ENCODE measurements around the gene ACOT7.
"Not testable (repeated sequence)": the region's sequence is repeated elsewhere in the genome, so short reads cannot be mapped to it uniquely, and the experiment has no call there.

Gene ACOT7

DNA sequence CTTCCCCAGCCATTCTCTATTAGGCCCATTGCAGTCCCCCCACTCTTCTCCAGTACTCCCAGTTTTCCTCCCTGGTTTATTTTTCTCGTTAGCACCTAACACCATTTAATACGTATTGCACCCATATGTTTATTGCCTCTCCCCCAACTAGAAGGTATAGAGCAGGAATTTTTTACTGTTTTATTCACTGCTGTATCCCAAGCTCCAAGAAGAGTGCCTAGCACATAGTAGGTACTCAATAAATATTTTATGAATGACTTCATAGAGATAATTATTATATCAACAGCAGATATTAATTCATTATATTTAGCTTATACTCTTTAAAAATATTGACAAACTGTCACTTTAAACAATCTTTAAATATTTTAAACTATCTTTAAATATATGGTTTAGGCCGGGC lies 5.7 kb upstream of the ACOT7 start:
- DNase-seq (ENCODE audit: low spot score) = no peak

DNA sequence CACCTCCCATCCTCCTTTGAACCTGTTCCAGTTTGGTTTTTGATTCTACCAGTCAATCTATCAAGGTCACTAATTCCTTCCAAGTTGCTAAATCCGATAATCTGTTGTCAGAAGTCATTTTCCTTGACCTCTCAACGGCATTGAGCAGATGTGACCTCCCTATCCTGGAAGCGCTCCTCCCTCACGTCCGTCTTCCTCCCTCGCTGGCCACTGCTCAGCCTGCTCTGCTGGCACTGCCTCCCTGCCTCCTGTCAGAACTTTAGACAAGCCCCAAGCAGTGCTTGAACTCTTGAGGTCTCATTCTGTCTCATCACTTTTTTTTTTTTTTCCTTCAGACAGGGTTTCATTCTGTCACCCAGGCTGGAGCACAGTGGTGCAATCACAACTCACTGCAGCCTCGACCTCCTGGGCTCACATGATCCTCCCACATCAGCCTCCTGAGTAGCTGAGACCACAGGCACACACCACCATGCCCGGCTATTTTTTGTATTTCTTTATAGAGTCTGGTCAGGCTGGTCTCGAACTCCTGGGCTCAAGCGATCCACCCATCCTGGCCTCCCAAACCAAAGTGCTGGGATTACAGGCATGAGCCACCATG lies 4.4 kb upstream of the ACOT7 start:
- no peak for DNase-seq (ENCODE audit: low spot score)

DNA sequence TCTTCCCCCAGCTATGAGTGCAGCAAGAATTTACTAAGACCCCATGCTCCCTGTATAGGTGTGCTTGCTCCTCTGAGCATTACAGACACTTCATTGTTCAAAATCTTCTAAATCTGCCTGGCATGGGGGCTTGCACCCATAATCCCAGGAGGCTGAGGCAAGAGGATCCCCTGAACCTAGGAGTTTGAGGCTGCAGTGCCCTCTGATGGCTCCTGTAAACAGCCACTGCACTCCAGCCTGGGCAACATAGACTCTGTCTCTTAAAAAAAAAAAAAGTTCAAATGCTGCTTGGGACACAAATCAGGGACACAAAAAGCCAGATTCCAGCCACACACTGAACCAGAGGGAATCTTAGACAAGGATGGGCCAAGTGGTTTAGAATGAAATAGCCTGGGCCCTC lies 3.4 kb upstream of the ACOT7 start:
- no peak for DNase-seq (ENCODE audit: low spot score)

DNA sequence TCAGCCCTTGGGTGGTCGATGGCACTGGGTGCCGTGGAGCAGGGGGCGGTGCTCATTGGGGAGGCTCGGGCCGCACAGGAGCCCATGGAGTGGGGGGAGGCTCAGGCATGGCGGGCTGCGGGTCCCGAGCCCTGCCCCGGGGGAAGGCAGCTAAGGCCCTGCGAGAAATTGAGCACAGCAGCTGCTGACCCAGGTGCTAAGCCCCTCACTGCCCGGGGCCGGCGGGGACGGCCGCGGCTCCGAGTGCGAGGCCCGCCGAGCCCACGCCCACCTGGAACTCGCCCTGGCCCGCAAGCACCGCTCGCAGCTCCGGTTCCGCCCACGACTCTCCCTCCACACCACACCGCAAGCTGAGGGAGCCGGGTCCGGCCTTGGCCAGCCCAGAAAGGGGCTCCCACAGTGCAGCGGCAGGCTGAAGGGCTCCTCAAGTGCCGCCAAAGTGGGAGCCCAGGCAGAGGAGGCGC lies 2.2 kb upstream of the ACOT7 start:
- DNase-seq (ENCODE audit: low spot score) = not testable (repeated sequence)

DNA sequence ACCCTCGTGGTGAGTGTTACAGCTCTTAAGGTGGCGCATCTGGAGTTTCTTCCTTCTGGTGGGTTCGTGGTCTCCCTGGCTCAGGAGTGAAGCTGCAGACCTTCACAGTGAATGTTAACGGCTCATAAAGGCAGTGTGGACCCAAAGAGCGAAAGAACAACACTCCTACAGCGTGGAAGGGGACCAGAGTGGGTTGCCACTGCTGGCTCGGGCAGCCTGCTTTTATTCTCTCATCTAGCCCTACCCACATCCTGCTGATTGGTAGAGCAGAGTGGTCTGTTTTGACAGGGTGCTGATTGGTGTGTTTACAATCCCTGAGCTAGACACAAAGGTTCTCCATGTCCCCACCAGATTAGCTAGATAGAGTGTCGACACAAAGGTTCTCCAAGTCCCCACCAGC lies 1.6 kb upstream of the ACOT7 start:
- DNase-seq (ENCODE audit: low spot score) = not testable (repeated sequence)

DNA sequence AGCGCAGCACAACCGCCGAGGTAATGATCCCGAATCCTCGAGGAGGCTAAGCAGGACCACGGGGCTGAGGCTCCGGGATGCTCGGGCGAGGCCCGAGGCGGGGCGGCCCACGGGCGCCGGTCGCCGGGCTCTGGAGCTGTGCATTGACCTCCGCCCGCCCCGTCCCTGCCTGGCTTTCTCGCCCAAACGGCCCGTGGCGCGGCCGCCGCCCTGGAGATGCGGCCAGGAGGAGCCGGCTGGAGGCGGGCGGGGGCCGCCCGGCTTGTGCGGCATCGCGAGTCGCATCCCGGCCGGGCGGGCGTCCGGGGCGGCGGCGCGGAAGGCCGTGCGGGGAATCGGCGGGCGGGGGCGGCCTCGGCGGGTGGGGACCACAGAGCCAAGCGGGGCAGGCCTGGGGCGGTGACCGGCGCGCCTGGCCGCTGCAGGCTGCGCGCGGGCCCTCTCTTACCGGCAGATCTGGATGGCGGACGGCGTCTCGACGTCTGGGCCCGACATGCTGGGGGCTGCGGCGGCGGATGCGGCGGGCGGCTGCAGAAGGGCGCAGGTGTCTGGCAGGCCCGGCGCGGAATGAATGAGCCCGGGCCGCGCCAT lies 663 bp downstream of the ACOT7 start:
- no peak for DNase-seq (ENCODE audit: low spot score)

DNA sequence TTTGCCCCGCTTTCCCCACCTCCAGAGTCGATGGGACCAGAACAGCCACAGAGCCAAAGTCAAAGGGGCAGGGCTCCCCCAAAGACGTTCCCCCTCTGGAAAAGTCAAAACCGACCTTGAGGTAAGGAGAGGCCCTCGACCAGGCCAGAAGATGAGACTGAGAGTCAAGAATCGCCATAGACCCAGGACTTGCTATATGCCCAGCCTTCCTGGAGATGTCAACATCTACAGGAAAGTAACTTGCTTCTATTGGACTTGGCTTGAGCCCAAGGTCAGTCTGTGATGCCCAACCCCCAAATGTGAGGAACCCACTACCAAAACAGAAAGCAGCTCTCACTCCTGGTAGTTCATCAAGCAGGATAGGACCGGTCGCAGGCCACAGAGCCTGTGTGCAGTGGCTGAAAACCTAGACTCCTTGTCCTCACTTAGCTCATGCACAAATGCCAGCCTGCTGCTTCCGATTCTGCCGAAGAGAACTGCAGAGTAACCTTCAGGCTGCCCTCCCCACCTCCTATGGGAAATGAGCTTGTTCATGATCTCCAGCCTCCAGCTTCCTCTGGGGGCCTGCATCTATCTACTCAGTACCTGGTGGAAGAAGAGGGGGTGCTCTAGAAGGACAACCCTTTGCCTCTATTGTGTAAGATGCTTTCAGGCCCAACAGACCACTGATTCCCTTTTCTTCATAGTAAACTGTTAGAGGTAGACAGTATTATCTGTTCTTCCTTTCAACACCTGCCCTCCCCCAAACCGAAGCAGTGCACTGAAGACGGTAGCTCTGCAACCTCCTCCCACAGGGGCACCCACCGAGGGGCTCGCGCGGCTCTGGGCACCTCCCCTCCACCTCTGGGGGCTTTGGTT lies 1.4 kb downstream of the ACOT7 start:
- no peak for DNase-seq (ENCODE audit: low spot score)

DNA sequence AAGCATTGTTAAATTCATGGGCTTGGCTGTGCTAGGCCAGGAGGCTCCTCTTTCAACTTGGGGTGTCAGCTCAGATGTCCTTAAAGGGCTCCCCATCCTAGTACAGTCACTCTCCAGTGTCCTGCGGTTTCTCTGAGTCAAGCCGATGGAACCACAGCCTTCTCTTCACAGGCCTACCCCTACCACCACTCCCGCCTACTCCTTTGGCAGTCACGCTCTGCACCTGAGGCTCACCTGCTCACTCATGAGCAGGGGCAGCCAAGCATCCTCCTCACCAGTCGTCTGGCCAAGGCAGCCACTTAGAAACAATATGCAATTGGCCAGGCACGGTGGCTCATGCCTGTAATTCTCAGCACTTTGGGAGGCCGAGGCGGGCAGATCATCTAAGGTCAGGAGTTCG lies 3.6 kb downstream of the ACOT7 start:
- no peak for DNase-seq (ENCODE audit: low spot score)

DNA sequence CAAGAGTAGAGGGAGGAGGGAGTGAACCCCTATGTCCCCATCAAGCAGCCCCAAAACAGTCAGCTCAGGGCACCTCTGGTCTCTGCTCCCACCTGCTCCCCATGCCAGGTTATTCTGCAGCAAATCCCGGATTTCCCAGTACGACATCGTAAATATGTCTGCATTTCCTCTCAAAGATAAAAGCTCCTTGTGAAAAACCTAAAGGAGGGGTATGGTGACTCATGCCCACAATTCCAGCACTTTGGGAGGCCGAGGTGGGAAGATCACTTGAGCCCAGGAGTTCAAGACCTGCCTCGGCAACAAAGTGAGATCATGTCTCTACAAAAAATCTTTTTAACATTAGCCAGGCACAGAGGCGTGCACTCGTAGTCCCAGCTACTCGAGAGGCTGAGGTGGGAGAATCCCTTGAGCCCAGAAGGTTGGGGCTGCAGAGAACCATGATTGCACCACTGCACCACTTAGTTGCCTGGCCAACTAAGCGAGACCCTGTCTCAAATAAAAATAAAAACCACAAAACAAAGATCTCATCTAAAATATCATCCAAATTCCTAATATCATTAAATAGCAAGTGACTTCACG lies 7.1 kb downstream of the ACOT7 start:
- no peak for DNase-seq (ENCODE audit: low spot score)

DNA sequence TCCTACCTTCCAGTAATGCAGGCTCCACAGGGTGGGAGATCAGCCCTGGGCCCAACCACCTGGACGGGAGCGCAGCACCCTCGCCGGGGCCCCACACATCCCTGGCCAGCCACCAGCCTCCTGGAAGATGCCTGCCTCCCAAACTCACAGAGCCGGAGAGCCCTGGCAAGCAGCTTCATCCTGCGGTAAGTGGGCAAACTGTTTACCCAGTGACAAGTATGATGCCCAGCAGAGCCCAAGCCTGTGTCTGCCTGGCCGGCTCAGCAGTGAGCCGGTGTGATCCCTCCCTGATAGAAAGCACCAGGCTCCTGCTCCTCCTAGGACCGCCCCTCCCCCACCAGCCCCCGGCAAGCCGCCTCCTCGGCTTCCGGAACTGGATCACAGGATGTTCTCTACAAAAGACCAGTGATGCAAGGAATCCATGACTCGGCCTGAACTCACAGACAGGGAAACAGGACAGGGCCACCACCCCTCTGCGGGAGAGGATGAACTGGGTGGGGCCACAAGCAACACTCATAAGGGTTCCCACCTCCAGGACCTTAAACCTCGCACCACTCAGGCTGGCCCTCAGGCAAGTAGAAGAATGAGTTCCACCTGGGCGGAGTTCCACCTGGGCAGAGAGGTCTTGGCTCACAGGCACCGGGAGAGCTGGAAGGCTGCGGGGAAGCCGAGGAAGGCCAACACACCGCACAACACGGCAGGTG lies 7.9 kb downstream of the ACOT7 start:
- no peak for DNase-seq (ENCODE audit: low spot score)

DNA sequence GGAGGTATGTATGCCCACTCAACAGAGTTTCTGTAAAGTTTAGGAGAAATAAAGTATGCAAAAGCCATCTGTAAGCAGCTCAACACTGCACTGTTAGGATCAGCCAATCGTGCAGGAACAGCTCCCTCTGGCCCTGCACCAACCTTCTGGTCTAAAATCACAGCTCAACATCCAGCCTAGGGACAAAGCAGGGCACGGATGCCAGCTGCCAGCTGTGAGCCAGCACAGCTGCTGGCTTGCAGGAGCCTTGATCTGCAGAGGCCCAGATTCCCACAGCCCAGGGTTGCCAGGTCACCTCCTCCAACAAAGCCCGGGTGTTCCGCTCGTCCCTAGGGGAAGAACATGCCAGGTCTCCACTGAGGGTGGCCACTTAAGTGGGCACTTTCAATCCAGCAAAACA lies 8.6 kb downstream of the ACOT7 start:
- DNase-seq (ENCODE audit: low spot score) = no peak

DNA sequence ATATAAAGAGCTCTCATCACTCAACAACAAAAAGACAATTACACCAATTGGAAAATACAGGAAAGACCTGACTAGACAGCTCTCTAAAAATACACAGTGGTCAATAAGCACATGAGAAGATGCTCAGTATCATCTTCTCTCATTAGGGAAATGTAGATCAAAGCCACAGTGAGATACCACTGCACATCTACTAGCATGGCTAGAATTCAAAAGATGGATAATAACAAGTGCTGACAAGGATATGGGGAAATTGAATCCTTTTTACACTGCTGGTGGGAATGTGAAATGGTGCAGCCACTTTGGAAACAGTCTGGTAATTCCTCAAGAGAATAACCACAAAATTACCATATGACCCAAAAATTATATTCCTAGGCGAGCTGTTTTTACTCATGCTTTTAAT lies 9.4 kb downstream of the ACOT7 start:
- no peak for DNase-seq (ENCODE audit: low spot score)

DNA sequence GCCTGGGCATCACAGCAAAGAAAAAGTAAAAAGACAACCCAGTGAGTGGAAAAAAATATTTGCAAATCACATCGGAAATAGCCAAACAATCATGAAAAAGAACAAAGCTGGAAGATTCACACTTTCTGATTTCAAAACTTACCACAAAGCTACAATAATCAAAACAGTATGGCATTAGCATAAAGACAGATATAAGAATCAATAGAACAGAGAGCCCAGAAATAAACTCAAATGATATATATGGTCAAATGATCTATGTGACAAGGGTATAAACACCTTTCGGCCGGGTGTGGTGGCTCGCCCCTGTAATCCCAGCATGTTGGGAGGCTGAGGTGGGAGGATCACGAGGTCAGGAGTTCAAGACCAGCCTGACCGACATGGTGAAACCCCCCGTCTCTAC lies 13.5 kb downstream of the ACOT7 start:
- DNase-seq (ENCODE audit: low spot score) = no peak

DNA sequence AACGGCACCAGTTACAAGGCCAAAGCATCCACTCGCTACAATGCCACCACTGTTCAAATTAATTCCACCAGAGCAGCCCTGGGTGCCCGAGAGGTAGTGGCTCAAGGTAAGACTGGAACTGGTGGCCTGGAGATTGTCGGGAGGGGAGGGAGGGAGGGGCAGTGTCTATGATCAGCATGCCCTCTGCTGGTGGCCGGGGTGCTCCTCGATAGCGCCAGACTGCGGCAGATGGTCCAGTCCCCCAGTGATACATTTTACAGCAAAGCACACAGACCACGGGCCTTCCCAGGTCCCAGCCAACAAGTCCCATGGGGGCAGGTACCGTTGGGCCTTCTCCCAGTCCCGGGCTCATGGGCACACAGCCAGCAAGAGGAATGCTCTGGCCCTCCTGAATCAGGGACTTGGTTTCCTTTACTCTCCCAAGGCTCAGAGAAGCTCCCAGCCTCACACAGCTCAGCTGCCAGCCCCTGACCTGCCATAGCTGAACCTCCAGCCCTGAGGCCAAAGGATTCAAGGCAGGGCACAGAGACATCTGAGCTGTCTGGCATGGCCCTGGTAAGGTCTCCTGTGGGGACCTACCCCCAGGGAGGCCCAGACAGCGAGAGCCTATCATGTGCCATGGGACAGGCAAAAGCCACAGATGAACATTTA lies 15.3 kb downstream of the ACOT7 start:
- no peak for DNase-seq (ENCODE audit: low spot score)

DNA sequence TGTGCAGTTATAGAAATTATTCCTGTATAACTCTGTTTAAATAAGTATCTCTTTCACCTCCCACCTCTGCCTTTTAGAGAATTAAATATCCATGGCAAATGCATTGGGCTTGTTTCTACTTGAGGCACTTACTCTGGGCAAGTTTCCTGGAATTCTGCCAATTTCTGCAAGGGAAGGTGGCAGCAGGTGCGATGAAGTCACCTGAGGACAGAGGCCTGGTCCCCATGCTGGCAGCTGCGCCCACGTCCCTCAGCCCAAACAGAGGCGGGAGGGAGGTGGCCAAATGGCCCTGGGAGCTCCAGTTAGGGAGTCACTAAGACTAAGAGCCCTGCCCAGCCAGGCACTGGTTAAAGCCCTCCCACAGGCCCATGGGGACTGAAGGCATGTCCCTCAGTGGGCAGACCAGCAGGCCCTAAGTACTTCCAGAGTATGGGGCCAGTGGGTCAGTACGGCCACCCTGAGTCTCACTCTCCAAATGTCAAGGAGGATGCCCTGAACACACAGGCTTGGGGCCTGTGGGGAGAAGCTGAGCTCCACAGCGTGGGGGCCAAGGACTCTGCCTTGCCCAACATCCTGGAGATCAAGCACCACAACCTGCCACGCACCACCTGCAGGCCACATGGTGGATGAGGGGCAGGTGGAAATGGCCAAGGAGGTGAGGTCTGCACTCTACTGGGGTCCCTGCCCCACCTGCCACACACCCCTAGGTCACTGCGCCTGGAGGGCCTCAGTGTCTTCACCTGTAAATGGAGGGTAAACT lies 19.4 kb downstream of the ACOT7 start:
- no peak for DNase-seq (ENCODE audit: low spot score)

DNA sequence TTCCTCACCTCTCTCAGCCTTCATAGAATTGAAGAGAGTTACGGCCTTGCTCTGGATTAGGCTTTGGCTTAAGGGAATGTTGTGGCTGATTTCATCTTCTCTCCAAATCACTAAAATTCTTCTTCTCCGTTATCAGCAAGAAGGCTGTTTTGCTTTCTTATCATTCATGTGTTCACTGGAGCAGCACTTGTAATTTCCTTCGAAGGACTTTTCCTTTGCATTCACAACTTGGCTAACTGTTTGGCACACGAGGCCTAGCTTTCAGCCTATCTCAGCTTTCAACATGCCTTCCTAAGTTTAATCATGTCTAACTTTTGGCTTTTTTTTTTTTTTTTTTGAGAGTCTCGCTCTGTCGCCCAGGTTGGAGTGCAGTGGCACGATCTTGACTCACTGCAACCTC lies 21.3 kb downstream of the ACOT7 start:
- not testable (repeated sequence) for DNase-seq (ENCODE audit: low spot score)

DNA sequence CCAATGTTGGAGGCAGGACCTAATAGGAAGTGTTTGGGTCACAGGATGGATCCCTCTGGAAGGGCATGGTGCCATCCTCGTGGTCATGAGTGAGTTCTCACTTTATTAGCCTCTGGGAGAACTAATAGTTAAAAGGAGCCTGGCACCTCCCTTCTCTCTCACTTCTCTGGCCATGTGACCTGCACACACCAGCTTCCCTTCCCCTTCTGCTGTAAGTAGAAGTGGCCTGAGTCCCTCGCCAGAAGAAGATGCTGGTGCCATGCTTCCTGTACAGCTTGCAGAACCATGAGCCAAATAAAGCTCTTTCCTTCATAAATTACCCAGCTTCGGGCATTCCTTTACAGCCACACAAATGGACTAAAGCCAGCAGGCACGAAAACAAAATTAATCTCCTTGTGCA lies 23.6 kb downstream of the ACOT7 start:
- DNase-seq (ENCODE audit: low spot score) = no peak

DNA sequence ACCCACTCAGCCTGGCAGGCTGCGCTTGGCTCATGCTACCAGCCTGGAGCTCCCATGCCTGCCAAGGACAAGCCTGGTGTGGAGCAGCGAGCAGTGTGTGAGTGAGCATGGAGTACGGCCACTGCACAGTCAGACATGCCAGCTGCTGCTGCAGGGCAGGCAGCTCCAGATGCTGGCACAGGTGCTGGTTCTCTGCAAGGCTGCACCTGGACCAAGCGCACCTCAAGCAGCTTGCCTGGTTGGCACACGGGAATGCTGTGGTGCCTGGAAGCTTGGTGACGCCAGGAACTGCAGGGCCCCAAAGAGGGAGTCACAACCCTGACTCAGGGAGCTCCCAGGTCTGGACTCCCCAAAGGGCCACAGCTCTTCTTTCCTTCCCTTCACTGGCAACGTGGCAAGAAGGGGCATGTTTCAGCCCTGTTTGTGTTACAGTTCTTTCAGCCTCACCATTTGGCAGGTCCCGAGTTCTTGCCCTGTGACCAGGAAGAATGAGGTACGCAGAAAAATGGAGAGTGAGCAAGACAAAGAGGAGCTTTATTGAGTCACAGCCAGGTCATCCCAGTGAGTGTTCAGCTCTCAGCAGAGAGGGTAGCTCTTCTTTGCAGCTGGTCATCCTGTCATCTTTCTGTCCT lies 26.1 kb downstream of the ACOT7 start:
- DNase-seq (ENCODE audit: low spot score) = no peak

DNA sequence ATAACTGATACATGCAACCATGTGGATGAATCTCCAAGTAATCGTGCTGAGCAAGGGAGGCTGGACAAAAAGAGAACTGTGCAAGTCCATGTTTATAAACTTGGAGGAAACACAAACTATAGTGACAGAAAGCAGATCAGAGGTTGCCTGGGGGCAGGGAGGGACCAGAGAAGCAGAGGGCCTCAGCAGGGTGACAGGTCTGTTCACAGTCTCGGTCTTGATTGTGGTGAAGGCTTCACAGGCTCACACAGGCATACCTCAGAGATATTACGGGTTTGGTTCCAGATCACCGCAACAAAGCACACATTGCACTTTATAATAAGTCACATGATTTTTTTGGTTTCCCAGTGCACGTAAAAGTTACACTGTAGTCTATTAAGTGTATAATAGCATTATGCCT lies 28.5 kb downstream of the ACOT7 start:
- DNase-seq (ENCODE audit: low spot score) = peak; percentile 49

DNA sequence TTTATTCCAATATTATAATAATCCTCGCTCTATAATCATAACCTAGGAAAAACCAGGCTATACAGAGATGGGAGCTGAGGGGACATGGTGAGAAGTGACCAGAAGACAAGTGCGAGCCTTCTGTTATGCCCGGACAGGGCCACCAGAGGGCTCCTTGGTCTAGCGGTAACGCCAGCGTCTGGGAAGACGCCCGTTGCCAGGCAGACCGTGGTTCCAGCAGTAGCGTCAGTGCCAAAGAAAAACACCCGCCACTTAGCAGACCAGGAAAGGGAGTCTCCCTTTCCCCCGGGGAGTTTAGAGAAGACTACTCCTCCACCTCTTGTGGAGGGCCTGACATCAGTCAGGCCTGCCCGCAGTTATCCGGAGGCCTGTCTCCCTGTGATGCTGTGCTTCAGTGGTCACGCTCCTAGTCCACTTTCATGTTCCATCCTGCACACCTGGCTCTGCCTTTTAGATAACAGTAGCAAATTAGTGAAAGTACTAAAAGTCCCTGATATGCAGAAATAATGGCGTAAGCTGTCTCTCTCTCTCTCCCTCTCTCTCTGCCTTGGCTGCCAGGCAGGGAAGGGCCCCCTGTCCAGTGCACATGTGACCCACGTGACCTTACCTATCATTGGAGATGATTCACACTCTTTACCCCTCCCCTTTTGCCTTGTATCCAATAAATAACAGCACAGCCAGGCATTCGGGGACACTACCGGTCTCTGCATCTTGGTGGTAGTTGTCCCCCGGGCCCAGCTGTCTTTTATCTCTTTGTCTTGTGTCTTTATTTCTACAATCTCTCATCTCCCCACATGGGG lies 30.3 kb downstream of the ACOT7 start:
- not testable (repeated sequence) for DNase-seq (ENCODE audit: low spot score)

Data from CD4-positive, alpha-beta T cell treated with Interleukin-15 for 4 hours (primary cell).